ENCODE measurements around the gene TMEM72.

The TMEM72 gene

DNA sequence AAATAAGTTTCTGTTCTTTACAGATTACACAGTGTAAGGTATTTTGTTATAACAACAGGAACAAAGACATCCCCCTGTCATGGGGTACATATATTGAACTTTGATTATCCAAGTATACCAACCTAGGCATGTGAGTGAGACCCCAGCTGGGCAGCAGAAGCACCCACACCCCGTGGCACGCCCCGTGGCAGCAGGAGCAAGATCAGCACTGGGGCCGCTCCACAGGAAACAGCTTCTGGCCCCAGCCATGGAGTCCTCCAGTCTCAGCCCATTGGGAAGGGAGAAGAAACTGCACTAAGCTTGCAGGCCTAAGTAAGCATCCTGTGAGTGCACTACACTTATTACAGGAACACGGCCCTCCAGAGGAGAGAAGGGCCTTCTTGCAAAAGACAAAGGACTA, 24.2 kb upstream of the TMEM72 start:
- Histone ChIP-seq H3K4me3 (no peak overlapping the region), H3K27ac (no peak overlapping the region)

DNA sequence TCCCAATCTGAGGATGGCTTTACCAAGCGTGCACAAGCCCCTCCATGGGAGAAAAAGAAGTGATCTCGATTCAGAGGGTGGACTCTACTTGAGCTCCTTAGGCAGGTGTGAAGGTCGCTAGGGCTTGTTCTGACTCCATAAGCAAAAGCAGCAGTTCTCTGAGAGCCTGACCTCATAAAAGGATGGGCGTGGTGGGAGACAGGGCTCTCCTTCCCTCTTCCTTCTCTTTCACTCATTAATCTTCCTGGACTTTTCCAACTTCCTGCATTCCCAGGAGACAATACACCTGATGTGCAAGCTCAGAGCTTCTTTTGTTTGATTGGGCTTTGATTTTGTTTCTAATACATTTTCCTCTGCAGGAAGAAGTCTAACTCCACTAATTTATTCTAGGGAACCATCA, 22.3 kb upstream of the TMEM72 start:
- Histone ChIP-seq H3K4me3 (no peak overlapping the region), H3K27ac (no peak overlapping the region)

- Histone ChIP-seq H3K27ac (no peak overlapping the region), H3K4me3 (no peak overlapping the region)
These were observed 21.3 kb upstream of the TMEM72 start for GRCh38 chr10:44889834-44890233.

- Histone ChIP-seq H3K27ac (no peak overlapping the region), H3K4me3 (no peak overlapping the region)
These were observed 20.2 kb upstream of the TMEM72 start for GRCh38 chr10:44890696-44891563.

GRCh38 chr10:44891721-44892120, 19.4 kb upstream of the TMEM72 start:
- Histone ChIP-seq H3K4me3 (no peak overlapping the region), H3K27ac (no peak overlapping the region)

DNA sequence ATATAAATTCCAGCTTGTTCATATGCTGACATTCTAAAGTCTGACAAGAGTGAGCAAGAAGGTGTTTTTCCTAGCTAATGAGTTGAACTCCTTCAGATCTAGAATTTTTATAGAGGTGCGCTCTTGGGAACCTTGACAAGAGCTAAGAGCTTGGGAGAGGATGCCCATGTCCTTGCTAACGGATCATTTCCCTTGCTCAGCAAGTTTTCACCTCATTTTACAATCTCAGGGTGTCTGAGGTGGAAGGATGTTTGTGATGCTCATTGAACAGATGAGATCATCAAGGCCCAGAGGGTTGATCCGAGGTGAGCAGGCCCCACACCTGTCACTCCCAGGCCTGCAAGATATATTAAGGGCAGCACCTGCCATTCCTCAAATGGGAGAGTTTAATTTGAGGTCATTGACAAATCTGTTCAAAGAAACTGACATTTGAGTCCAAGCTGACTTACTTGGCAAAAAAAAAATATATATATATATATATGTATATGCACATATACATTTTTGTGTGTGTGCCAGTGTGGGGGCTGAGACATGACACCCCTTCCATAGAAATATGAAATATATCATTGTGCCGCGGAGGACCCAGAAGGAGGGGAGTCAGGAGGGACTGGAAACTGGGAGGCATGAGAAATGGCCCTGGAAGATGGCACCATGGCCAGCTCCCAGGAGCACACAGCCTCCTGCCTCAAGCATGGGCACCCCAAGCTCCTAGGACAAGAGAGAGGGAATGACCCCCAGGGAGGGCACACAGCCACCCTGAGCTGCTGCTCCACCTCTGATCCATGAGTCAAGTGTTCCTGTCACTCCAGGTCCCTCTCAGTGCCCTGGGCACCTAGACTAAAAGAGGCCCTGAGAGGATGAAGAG, 17.3 kb upstream of the TMEM72 start:
- no peak overlapping the region for H3K4me3 ChIP-seq
- H3K27ac ChIP-seq: no peak overlapping the region

- Histone ChIP-seq H3K27ac (no peak overlapping the region), H3K4me3 (no peak overlapping the region)
These were observed 16.4 kb upstream of the TMEM72 start for GRCh38 chr10:44894691-44895090.

GRCh38 chr10:44895280-44895679, 15.9 kb upstream of the TMEM72 start:
- H3K4me3 ChIP-seq: no peak overlapping the region
- no peak overlapping the region for H3K27ac ChIP-seq

DNA sequence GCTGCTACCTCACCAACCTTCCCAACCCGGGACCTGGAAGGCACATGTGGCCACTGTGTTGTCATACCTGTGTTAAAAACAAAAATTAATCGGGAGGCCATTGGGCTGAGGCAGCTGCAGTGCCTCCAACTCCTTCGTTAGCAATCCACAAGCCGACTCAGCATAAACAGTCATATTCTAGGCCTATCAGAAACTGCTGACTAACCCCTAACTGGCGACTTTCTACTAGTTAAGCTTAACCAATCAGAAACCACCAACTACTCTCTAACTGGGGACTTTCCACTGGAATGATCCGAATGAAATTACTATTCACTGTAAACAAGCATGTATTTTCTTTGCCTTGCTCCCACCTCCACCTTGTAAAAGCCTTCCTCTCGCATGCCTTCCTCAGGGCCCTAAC, 14.1 kb upstream of the TMEM72 start:
- Histone ChIP-seq H3K27ac (no peak overlapping the region), H3K4me3 (no peak overlapping the region)

DNA sequence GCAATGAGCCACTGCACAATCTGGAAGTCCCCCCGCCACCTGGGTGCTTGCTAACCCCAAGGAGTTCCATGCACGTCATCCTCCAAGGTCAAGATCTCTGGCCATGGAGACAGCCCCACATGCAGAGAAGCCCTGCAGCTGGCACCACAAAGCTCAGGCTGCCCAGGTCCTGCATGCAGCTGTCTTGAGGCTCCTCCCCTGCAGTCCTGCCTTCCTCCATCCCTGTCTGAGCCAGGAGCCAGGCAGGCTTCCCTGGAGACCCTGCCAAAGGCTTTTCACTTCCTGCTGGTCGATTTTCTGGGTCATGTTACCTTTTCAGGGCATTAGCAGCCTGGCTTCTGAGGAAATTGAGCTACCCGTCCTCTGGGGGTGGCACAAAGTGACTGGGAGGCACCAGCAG, 12.5 kb upstream of the TMEM72 start:
- H3K4me3 ChIP-seq: no peak overlapping the region
- no peak overlapping the region for H3K27ac ChIP-seq

GRCh38 chr10:44899450-44900080, 11.6 kb upstream of the TMEM72 start:
- no peak overlapping the region for H3K27ac ChIP-seq
- no peak overlapping the region for H3K4me3 ChIP-seq

DNA sequence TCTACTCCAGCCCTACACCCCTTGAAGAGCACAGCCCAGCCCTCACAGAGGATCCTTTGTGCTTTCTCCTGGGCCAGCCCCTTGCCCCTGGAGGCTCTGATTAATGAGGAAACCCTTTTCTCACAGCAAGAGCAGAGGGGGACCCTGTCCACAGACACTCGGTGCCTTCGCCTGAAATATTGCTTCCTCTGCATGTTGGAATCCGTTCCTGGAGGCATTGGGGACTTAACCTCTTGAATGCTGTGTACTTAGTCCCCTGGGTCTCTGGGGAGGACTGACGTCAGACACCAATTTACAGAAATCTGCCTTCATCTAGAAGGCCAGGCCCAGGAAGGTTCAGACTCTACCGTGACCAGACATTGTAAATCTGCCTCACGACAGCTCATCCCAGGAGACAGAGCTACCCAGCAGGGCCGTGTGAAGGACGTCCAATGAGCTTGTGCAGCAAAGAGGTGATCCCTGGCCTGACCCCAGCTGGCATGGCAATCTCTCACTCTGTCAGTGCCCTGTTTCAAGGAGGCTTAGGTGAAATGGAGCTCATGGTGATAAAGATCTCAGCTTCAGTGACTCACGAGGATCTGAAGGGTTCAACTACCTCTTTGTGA, 8.1 kb upstream of the TMEM72 start:
- Histone ChIP-seq H3K27ac (no peak overlapping the region), H3K4me3 (no peak overlapping the region)

DNA sequence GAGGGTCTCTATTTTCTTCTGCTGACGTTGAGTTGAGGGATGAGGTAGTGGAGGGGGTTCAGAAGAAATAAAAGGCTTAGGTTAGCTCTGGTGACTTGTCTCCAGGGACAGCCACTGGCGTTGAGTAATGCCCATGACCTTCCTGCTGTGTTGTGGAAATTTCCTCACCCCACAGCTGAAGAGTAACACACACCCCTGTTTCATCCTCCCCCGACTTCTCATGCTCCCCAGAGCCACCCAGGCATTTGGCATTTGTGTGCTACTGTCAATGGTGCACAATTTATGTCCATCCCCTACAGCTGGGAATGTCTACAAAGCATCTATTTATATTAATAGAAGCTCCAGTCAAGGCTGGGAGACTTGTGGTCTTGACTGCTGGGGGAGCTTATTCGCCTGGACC, 4.7 kb upstream of the TMEM72 start:
- H3K4me3 ChIP-seq: no peak overlapping the region
- H3K27ac ChIP-seq: no peak overlapping the region

DNA sequence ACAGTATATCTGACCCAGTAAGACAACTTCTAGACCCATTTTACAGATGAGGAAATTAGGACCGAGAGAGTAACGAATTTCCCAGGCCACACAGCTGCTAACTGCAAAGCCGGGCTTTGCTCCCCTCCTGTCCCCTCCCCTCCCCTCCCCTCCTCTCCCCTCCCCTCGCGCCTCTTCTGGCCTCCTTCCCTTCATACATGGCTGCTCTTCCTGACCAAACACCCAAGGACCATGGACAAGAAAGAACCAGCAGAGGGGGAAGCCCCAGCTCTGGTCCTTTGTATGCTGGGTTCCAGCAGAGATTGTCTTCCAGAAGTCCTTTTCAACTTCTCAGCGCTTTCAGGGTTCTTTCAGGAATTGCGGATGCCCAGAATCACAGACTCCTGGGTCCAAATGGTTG, 3.6 kb upstream of the TMEM72 start:
- H3K4me3 ChIP-seq: no peak overlapping the region
- no peak overlapping the region for H3K27ac ChIP-seq

GRCh38 chr10:44908066-44908749, 2.9 kb upstream of the TMEM72 start:
- Histone ChIP-seq H3K27ac (no peak overlapping the region), H3K4me3 (no peak overlapping the region)

DNA sequence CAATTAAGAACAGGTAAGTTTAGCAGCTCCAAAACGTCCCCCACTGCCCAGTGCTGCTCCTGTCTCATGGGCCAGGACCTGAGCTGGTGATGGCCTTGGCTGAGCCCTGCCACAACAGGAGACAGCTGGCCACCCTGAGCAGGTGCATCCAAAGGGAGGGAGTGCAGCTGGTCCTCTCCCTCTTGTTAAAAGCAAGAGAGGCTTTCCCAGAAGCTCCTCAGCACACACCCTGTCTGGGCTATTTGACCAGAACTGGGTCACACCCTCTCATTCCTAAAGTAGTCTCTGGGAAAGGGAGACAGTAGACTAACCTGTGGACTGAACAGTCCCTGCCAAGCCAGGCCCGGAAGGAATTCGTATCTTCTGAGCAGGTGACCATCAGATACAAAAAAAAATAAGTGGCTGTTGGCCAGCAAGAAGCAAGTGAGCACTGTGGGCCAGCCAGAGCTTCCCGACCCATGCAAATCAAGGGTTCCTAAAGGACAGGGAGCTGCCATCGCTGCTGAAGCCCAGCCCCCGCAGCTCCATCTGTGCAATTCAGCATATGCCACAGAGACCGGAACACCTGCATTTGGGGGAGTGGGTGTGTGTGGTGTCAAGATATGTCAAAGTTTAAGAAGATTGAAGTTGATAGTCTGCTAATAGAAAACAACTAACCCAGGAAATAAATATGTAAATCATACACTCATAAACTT, 2.1 kb upstream of the TMEM72 start:
- no peak overlapping the region for H3K27ac ChIP-seq
- H3K4me3 ChIP-seq: no peak overlapping the region

GRCh38 chr10:44909910-44910309, 1.2 kb upstream of the TMEM72 start:
- Histone ChIP-seq H3K4me3 (no peak overlapping the region), H3K27ac (no peak overlapping the region)

GRCh38 chr10:44910602-44911001, 535 bp upstream of the TMEM72 start:
- Histone ChIP-seq H3K4me3 (no peak overlapping the region), H3K27ac (no peak overlapping the region)

DNA sequence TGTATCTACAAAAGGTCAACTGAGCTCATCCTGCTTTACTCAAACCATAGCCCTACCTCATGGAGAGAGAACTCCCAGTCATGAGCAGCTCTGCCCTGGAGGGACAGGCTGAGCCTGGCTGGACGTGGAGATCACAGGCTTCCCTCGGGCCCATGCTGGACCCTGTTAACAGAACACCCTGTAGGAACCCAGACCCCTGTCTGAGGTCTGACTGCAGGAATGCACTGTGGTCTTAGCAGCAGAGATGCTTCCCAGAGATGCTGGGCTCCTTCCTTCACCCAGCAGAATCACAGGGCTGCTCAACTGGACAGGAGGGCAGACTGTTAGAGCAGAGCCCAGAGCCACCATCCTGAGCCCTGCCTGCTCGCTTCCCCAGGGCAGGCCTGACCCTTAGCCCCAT, 814 bp downstream of the TMEM72 start:
- Histone ChIP-seq H3K4me3 (no peak overlapping the region), H3K27ac (no peak overlapping the region)
